Activated effector memory CD4-positive, alpha-beta T cell treated with Interleukin-2 at 50 U/mL for 16 hours (primary cell): Measurements from ENCODE around the gene TRIM15.
"Not testable (repeated sequence)": the region's sequence is repeated elsewhere in the genome, so short reads cannot be mapped to it uniquely, and the experiment has no call there.

ENCODE experiments used
- DNase-seq: peaks from one replicate; pipeline ENCODE4 v3.0.0-alpha.2; 2020

The TRIM15 gene

GRCh38 chr6:30163918-30164654 lies 740 bp downstream of the TRIM15 start:
- DNase-seq, result no peak

- DNase-seq, result no peak
These were observed 1.4 kb downstream of the TRIM15 start for GRCh38 chr6:30164714-30165113.

- not testable (repeated sequence) for DNase-seq
These were observed 1.9 kb downstream of the TRIM15 start for GRCh38 chr6:30165238-30165637.

GRCh38 chr6:30167101-30167500 lies 3.8 kb downstream of the TRIM15 start:
- DNase-seq, result no peak

- no peak for DNase-seq
These were observed 5.4 kb downstream of the TRIM15 start for GRCh38 chr6:30168741-30169140.

GRCh38 chr6:30169658-30170614 lies 6.6 kb downstream of the TRIM15 start:
- DNase-seq, result no peak

GRCh38 chr6:30171677-30172471 lies 8.5 kb downstream of the TRIM15 start:
- DNase-seq, result no peak

- DNase-seq, result no peak
These were observed 9.3 kb downstream of the TRIM15 start for GRCh38 chr6:30172681-30173080.

- no peak for DNase-seq
These were observed 12.4 kb downstream of the TRIM15 start for GRCh38 chr6:30175765-30176164.

GRCh38 chr6:30178837-30179236 lies 15.5 kb downstream of the TRIM15 start:
- no peak for DNase-seq

- DNase-seq, result no peak
These were observed 16.8 kb downstream of the TRIM15 start for GRCh38 chr6:30180145-30180544.

- DNase-seq, result no peak
These were observed 21.2 kb downstream of the TRIM15 start for GRCh38 chr6:30184417-30185031.

GRCh38 chr6:30185846-30186484 lies 22.6 kb downstream of the TRIM15 start:
- DNase-seq, result no peak

GRCh38 chr6:30188541-30188940 lies 25.2 kb downstream of the TRIM15 start:
- DNase-seq, result no peak

GRCh38 chr6:30192076-30192475 lies 28.7 kb downstream of the TRIM15 start:
- DNase-seq, result no peak

- DNase-seq, result no peak
These were observed 31.7 kb downstream of the TRIM15 start for GRCh38 chr6:30194797-30195690.

GRCh38 chr6:30195951-30196350 lies 32.6 kb downstream of the TRIM15 start:
- no peak for DNase-seq

- DNase-seq, result no peak
These were observed 33.0 kb downstream of the TRIM15 start for GRCh38 chr6:30196376-30196775.

GRCh38 chr6:30198166-30199084 lies 35.1 kb downstream of the TRIM15 start:
- DNase-seq, result no peak
